ENCODE measurements around the gene NLRP4. TPM values are rescaled to one million over a fixed set of nuclear protein-coding genes. Genes with fewer than 3 reads are reported as not detected.
A peak's percentile ranks its signal among the peaks of the same experiment; 100 is the strongest.

NLRP4 gene
- total and polyA plus RNA-seq, 10 of the 15 experiments (the other 5 are each of a cell fraction or from before 2014, with no cell fraction given) = 0.07 to 9.6 (median 0.29) TPM; not detected in 6

DNA sequence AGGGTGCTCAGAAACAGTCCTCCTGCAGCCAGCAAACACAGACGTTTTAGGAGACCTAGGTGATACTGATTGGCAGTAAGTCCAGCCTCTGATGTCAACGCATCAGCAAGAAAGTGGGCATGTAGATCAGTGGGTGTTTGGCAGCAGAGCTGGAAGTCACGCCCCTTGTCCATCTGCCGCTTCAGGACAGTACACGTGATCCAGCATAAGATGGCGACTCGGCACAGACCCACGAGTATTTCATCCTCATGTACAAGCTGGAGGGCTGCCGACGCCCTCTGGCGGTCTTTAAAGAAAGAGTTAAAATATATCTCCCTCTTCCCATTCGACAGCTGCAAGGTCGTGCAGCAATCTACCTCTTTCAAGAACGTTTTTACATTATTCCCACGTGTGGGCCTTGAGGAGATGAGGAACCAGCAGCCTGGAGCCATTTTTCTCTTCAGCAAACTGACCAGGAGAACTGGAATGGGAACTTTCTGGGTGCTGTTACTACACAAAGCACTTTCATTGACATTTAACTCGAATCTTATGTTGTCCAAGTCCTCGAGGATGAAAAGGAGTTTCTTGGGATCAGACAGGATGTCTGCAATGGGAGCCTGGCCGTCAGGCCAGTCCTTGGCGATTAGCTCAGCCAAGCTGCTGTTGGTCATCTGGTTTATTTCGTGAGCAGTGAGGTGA lies 26.8 kb upstream of the NLRP4 start (continued):
- TF ChIP-seq, protein P1, sequence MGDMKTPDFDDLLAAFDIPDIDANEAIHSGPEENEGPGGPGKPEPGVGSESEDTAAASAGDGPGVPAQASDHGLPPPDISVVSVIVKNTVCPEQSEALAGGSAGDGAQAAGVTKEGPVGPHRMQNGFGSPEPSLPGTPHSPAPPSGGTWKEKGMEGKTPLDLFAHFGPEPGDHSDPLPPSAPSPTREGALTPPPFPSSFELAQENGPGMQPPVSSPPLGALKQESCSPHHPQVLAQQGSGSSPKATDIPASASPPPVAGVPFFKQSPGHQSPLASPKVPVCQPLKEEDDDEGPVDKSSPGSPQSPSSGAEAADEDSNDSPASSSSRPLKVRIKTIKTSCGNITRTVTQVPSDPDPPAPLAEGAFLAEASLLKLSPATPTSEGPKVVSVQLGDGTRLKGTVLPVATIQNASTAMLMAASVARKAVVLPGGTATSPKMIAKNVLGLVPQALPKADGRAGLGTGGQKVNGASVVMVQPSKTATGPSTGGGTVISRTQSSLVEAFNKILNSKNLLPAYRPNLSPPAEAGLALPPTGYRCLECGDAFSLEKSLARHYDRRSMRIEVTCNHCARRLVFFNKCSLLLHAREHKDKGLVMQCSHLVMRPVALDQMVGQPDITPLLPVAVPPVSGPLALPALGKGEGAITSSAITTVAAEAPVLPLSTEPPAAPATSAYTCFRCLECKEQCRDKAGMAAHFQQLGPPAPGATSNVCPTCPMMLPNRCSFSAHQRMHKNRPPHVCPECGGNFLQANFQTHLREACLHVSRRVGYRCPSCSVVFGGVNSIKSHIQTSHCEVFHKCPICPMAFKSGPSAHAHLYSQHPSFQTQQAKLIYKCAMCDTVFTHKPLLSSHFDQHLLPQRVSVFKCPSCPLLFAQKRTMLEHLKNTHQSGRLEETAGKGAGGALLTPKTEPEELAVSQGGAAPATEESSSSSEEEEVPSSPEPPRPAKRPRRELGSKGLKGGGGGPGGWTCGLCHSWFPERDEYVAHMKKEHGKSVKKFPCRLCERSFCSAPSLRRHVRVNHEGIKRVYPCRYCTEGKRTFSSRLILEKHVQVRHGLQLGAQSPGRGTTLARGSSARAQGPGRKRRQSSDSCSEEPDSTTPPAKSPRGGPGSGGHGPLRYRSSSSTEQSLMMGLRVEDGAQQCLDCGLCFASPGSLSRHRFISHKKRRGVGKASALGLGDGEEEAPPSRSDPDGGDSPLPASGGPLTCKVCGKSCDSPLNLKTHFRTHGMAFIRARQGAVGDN (IDR thresholded peaks at IDR 0.05) = no peak
- no peak for TF ChIP-seq POLR2A (IDR thresholded peaks at IDR 0.05; ENCODE audit: low read depth, low read length)
- peak; percentile 64 for TF ChIP-seq SMC3 (IDR thresholded peaks at IDR 0.05; ENCODE audit: borderline replicate concordance, low read length)
- TF ChIP-seq SUPT20H (IDR thresholded peaks at IDR 0.05; ENCODE audit: borderline replicate concordance, control insufficient read depth, low read depth, low read length) = no peak
- TF ChIP-seq, protein P2, sequence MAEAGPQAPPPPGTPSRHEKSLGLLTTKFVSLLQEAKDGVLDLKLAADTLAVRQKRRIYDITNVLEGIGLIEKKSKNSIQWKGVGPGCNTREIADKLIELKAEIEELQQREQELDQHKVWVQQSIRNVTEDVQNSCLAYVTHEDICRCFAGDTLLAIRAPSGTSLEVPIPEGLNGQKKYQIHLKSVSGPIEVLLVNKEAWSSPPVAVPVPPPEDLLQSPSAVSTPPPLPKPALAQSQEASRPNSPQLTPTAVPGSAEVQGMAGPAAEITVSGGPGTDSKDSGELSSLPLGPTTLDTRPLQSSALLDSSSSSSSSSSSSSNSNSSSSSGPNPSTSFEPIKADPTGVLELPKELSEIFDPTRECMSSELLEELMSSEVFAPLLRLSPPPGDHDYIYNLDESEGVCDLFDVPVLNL (IDR thresholded peaks at IDR 0.05; ENCODE audit: low read depth, low read length) = no peak
- TF ChIP-seq SIN3A (IDR thresholded peaks at IDR 0.05; ENCODE audit: low read depth, low read length) = peak; percentile 46; the same call in 1 of the 2 replicates
- TF ChIP-seq, protein P3, sequence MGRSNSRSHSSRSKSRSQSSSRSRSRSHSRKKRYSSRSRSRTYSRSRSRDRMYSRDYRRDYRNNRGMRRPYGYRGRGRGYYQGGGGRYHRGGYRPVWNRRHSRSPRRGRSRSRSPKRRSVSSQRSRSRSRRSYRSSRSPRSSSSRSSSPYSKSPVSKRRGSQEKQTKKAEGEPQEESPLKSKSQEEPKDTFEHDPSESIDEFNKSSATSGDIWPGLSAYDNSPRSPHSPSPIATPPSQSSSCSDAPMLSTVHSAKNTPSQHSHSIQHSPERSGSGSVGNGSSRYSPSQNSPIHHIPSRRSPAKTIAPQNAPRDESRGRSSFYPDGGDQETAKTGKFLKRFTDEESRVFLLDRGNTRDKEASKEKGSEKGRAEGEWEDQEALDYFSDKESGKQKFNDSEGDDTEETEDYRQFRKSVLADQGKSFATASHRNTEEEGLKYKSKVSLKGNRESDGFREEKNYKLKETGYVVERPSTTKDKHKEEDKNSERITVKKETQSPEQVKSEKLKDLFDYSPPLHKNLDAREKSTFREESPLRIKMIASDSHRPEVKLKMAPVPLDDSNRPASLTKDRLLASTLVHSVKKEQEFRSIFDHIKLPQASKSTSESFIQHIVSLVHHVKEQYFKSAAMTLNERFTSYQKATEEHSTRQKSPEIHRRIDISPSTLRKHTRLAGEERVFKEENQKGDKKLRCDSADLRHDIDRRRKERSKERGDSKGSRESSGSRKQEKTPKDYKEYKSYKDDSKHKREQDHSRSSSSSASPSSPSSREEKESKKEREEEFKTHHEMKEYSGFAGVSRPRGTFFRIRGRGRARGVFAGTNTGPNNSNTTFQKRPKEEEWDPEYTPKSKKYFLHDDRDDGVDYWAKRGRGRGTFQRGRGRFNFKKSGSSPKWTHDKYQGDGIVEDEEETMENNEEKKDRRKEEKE (IDR thresholded peaks at IDR 0.05) = no peak
- TF ChIP-seq RAD51 (IDR thresholded peaks at IDR 0.05) = peak; percentile 70; the same call in 1 of the 2 replicates
- no peak for TF ChIP-seq MEF2B (IDR thresholded peaks at IDR 0.05; ENCODE audit: partially characterized antibody, poor library complexity, severe bottlenecking)
- peak; percentile 90 for TF ChIP-seq YY1 (IDR thresholded peaks at IDR 0.05; ENCODE audit: low read depth, low read length)
- no peak for TF ChIP-seq SREBF2 (IDR thresholded peaks at IDR 0.05; ENCODE audit: low read length)
- no peak for TF ChIP-seq EZH2 (IDR thresholded peaks at IDR 0.05; ENCODE audit: borderline replicate concordance, control insufficient read depth, low read depth, low read length)
- no peak for TF ChIP-seq NFYB (IDR thresholded peaks at IDR 0.05; ENCODE audit: insufficient read depth, low read depth, low read length)
- TF ChIP-seq, protein P4, sequence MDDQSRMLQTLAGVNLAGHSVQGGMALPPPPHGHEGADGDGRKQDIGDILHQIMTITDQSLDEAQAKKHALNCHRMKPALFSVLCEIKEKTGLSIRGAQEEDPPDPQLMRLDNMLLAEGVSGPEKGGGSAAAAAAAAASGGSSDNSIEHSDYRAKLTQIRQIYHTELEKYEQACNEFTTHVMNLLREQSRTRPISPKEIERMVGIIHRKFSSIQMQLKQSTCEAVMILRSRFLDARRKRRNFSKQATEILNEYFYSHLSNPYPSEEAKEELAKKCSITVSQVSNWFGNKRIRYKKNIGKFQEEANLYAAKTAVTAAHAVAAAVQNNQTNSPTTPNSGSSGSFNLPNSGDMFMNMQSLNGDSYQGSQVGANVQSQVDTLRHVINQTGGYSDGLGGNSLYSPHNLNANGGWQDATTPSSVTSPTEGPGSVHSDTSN (IDR thresholded peaks at IDR 0.05; ENCODE audit: insufficient replicate concordance, low read depth, low read length) = no peak
- no peak for TF ChIP-seq DPF2 (IDR thresholded peaks at IDR 0.05)
- TF ChIP-seq, protein P5, sequence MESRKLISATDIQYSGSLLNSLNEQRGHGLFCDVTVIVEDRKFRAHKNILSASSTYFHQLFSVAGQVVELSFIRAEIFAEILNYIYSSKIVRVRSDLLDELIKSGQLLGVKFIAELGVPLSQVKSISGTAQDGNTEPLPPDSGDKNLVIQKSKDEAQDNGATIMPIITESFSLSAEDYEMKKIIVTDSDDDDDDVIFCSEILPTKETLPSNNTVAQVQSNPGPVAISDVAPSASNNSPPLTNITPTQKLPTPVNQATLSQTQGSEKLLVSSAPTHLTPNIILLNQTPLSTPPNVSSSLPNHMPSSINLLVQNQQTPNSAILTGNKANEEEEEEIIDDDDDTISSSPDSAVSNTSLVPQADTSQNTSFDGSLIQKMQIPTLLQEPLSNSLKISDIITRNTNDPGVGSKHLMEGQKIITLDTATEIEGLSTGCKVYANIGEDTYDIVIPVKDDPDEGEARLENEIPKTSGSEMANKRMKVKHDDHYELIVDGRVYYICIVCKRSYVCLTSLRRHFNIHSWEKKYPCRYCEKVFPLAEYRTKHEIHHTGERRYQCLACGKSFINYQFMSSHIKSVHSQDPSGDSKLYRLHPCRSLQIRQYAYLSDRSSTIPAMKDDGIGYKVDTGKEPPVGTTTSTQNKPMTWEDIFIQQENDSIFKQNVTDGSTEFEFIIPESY (IDR thresholded peaks at IDR 0.05) = no peak
- TF ChIP-seq RAD21 (IDR thresholded peaks at IDR 0.05; ENCODE audit: insufficient read depth, low read depth, low read length) = peak; percentile 52

Measured in GM12878 (cell line).